GM10266 (cell line): ENCODE results near the gene BARX2.

Experiments
- DNase-seq: peaks from one replicate; pipeline ENCODE4 v3.0.0; 2012; ENCODE audit errors: extremely low spot score
- CTCF ChIP-seq: IDR thresholded peaks from 2 replicates; pipeline ENCODE4 v1.5.1; 2012; ENCODE audit warnings: mild to moderate bottlenecking, low read depth; ENCODE audit not compliant: control insufficient read depth, insufficient read depth; ENCODE audit errors: missing control alignments

Gene BARX2

DNA sequence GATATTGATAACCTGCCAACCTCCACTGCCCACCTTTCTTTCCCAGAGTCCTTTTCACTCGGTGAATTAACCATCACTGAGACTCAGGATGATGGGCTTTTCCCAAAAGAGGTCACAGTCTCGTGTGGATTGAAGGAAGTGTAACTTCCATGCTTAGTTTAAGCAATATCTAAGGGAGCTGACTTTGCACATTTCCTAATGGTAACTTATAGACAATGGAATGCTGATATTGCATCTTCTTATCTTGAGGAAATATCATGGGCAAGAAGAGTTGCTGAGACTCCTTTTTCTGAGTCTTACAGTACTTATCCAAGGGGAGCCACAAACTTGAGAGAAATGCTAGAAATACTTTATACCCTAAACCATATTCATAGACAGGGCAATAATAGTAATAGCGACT, 8.8 kb downstream of the BARX2 start:
- no peak for DNase-seq
- TF ChIP-seq CTCF, result no peak

DNA sequence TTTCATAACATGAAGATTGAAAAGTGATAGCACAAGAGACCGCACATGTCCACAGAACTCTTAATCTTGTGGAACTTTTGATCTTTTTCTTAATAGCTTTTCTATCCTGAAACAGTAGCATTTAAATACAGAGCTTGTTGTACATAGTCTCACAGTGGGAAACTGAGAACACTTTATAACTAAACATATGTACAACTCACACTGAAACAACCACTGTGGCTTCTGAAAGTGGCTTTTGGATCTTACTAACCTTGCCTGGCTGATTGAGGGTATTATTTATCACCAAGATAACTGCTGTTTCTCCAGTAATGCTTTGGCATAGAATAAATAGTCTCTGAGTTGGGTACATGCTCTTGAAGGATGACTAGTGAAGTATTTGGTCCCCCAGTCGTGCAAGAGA, 10.2 kb downstream of the BARX2 start:
- no peak for TF ChIP-seq CTCF
- no peak for DNase-seq

GRCh38 chr11:129386795-129387397, 11.2 kb downstream of the BARX2 start:
- no peak for TF ChIP-seq CTCF

DNA sequence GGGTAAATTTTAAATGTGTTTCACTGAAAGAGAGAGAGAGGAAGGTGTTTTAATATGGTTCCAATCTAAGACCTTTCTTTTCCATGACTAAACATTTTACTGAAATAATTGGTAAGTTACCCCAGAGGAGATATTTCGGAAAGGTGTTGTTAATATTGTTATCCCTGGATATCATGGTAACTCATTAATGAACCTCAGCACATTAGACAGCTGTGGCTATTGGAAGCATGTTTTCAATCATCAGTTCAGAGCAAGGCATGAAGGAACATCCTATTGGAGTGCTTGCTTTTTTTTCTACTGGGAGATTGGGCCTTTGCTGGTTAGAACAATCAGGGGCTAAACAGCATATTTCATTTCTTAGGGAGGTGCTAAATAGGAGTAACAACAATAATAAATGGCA, 11.8 kb downstream of the BARX2 start:
- no peak for TF ChIP-seq CTCF
- no peak for DNase-seq

More at GRCh38 chr11:129386795-129387397, 11.2 kb downstream of the BARX2 start:
- no peak for DNase-seq

DNA sequence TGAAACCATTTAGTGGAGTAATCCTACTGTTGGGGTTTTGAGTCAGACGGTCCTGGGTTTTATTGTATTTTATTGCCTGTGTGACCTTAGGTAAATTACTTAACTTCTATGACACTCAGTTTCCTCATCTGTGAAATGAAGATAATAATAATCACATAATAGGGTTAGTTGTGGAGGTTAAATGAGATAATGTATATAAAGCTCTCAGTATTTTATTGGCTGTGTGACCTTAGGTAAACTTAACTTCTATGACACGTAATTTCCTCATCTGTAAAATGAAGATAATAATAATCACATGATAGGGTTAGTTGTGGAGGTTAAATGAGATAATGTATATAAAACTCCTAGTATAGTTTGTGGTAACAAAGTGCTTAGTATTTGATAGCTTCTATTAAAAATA, 13.2 kb downstream of the BARX2 start:
- no peak for TF ChIP-seq CTCF
- DNase-seq, result no peak

GRCh38 chr11:129390303-129390821, 14.7 kb downstream of the BARX2 start:
- TF ChIP-seq CTCF, result no peak
- no peak for DNase-seq

- no peak for TF ChIP-seq CTCF
- no peak for DNase-seq
Measured at GRCh38 chr11:129391360-129391759, 15.7 kb downstream of the BARX2 start.
